Astrocyte of the spinal cord (primary cell): ENCODE data around the gene TPST1.
A peak's percentile ranks its signal among the peaks of the same experiment; 100 is the strongest.

Experiments used
- DNase-seq: peaks from one replicate; pipeline ENCODE4 v3.0.0; 2011; ENCODE audit warnings: low read depth, low spot score
- H3K4me3 ChIP-seq: 2 replicates; pipeline ENCODE4 v1.5.1; 2011; ENCODE audit warnings: low read depth, mild to moderate bottlenecking, low read length, moderate library complexity
- in situ Hi-C: cut with HindIII; loops from 2 replicates; pipeline ENCODE4 v1.10.0; 2017; ENCODE audit warnings: low sequenced_read_pairs
- TF ChIP-seq, protein P1 (sequence below): IDR thresholded peaks from 2 replicates; pipeline ENCODE4 v1.5.1; 2012; ENCODE audit warnings: low read depth, mild to moderate bottlenecking, low read length, inconsistent platforms

Gene TPST1

DNA sequence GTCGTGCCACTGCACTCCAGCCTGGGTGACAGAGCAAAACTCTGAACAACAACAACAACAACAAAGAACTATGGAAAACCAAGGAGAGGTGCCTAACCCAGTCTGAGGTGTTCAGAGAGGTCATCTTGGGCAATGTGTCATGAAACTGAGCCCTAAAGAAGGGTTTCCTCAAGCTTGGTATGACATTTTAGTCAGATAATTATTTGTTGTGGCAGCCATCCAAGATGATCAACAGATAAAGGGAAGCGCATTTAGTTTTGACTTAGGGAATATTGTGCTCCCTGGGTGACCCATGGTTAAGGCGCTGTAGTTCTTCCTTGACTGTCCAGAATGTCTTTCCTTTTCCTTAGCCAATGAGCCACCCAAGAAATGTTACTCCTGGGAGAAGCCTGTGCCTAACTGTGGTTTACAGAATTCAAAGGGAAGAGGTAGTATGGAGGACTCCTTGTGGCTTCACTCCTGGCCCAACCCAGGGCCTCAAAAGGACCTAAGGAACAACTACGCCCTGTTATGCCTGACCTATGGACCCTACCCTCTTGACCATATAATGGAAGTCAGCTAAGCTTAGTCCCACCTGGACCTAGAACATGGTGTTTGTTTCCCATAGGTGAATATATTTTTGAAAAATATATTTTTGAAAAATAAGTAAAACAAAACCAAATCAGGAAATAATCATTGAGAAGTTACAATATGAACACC lies 42.4 kb downstream of the TPST1 start:
- in situ Hi-C loops, result no loop called here
- TF ChIP-seq, protein P1, sequence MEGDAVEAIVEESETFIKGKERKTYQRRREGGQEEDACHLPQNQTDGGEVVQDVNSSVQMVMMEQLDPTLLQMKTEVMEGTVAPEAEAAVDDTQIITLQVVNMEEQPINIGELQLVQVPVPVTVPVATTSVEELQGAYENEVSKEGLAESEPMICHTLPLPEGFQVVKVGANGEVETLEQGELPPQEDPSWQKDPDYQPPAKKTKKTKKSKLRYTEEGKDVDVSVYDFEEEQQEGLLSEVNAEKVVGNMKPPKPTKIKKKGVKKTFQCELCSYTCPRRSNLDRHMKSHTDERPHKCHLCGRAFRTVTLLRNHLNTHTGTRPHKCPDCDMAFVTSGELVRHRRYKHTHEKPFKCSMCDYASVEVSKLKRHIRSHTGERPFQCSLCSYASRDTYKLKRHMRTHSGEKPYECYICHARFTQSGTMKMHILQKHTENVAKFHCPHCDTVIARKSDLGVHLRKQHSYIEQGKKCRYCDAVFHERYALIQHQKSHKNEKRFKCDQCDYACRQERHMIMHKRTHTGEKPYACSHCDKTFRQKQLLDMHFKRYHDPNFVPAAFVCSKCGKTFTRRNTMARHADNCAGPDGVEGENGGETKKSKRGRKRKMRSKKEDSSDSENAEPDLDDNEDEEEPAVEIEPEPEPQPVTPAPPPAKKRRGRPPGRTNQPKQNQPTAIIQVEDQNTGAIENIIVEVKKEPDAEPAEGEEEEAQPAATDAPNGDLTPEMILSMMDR, result no peak
- DNase-seq, result no peak
- H3K4me3 ChIP-seq, result no peak overlapping the region

DNA sequence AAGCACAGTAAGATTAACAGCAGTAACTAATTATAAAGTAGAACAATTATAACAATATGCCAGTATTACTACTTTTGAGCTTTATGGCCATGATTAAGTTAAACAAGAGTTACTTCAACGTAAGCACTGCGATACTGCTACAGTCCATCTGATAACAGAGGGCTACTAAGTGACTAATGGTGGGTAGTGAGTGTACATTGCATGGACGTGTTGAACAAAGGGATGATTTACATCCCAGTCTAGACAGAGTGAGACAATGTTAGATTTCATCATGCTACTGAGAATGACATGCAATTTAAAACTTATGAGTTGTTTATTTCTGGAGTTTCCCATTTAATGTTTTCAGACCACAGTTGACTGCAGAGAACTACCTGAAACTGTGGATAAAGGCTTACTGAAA lies 45.6 kb downstream of the TPST1 start:
- peak; percentile 79 for DNase-seq
- H3K4me3 ChIP-seq, result no peak overlapping the region
- TF ChIP-seq, protein P1, result no peak
- in situ Hi-C loops, result no loop called here

DNA sequence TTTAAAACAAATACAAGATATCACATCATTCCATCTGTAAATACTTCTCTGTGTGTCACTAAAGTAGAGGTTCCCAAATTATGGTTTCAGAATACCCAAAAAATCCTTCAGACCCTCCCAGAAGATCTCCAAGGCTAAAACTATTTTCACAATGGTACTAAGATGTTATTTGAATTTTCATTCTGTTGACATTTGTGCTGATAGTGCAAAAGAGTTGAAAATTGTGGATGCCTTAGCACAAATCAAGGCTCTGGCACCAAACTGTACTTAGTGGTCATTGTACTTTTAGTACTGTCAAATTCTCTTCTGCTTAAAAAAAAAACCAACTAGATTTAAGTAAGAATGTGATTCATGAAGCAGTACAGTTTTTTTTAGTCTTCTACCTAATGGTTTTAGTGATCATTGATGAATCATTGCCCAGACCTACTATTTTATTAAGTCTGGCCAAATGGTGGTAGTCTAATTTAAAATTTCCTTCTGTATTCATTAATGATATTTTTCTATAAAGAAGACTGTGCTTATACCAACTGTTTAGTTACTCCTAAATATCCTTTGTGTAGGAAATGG lies 50.5 kb downstream of the TPST1 start:
- peak; percentile 66 for DNase-seq
- in situ Hi-C loops, result no loop called here
- TF ChIP-seq, protein P1, result no peak
- no peak overlapping the region for H3K4me3 ChIP-seq

DNA sequence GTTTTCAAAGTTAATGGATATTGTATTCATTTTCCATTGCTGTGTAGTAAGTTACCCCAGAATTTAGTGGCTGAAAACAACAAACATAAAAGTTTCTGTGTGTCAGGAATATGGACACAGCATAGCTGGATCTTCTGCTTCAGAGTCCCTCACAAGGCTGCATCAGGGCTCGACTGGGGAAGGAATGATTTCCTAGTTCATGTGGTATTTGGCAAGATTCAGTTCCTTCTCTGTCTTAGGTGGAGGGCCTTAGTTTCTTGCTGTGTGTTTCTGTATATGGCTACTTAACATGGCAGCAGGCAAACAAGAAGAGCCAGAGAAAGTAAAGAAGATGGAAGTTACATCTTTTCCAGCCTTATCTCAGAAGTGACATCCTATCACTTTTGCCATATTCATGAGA lies 51.1 kb downstream of the TPST1 start:
- H3K4me3 ChIP-seq, result no peak overlapping the region
- DNase-seq, result no peak
- in situ Hi-C loops, result no loop called here

DNA sequence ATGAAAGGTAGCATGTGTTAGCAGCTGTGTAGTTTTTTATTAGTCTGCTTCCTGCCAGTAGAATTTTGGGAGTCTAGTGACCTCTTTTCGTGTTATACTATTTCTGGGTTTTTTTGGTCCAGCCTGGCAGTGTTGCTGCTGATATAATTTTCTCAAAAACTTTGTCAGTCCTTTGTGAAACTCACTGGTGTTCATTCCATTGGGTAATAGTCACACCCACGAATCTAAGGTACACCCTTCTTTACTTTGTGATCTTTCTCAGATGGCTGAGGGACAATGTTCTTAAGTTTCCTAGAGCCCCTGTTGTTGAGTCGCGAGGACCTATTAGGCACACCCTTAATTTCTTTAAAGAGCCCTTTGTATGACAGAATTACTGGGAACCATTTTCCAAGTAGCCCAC lies 52.3 kb downstream of the TPST1 start:
- DNase-seq, result no peak
- TF ChIP-seq, protein P1, result no peak
- H3K4me3 ChIP-seq, result no peak overlapping the region
- in situ Hi-C loops, result no loop called here

More for the DNA sequence above, 51.1 kb downstream of the TPST1 start:
- TF ChIP-seq, protein P1, result no peak

DNA sequence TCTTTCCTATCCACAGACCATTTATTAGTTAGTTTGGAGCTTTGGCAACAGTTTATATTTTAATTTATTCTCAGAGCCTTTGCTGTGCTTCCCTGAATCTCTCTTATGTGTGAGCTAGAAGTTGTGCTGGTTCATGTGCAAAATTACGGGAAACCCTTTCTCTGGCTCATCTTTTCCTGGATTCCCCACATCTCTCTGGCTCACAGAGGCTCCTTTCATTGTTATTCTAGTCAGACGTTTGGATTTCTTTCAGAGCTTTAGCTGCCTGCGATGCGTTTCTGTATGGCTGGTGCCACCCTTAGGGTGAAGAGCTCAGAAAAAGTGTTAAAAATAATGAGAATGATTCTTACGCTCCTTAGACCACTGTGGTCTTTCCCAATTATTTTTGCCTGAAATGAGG lies 53.3 kb downstream of the TPST1 start:
- no peak overlapping the region for H3K4me3 ChIP-seq
- TF ChIP-seq, protein P1, result no peak
- in situ Hi-C loops, result no loop called here
- DNase-seq, result peak; percentile 48
